Liver (tissue), 3 donors: Measurements from ENCODE around the gene ABCA1.

Experiments
- FOXA1 ChIP-seq: IDR thresholded peaks from 2 replicates; pipeline ENCODE4 v1.6.1; 2016; ENCODE audit warnings: antibody characterized with exemption
- JUND ChIP-seq, 2 donors: IDR thresholded peaks; 2 replicates each; pipeline ENCODE4 v1.6.1; 2016; ENCODE audit warnings: antibody characterized with exemption in 2 of 2
- NR2F2 ChIP-seq: IDR thresholded peaks from 2 replicates; pipeline ENCODE4 v1.6.1; 2016; ENCODE audit warnings: antibody characterized with exemption
- REST ChIP-seq: IDR thresholded peaks from 2 replicates; pipeline ENCODE4 v1.6.1; 2016; ENCODE audit warnings: antibody characterized with exemption, mild to moderate bottlenecking
- SP1 ChIP-seq: IDR thresholded peaks from 2 replicates; pipeline ENCODE4 v1.6.1; 2018; ENCODE audit warnings: antibody characterized with exemption, mild to moderate bottlenecking
- TAF1 ChIP-seq: conservative IDR thresholded peaks from 2 replicates; pipeline ENCODE4 v1.6.1; 2016; ENCODE audit warnings: antibody characterized with exemption, mild to moderate bottlenecking
- TF ChIP-seq, protein P1 (sequence below): fragments of 150-350 bp; IDR thresholded peaks from 2 replicates; pipeline ENCODE4 v1.5.1; 2017; ENCODE audit warnings: improper control_type of control experiment, low read depth, low read length; ENCODE audit not compliant: missing input control
- donor health status: healthy.
- donor health status: healthy.

DNA sequence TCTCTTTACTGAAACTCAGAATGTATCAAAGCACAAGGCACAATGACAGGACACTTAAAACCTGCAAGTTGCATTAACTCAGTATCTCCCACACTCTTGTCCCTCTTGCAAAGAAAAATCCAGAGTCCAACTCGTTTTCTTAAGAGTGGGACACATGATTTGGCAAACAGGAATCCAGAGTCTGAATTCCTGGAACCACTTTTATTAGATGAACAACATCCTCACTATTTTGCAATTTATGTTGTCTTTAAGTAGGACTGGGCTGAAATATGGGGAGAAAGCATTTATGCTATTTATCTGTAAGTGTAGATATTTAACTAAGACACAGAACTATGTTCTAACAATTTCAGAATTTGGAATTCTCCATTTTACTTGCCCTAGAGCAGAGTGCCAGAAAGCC, 69.1 kb downstream of the ABCA1 start:
- TF ChIP-seq FOXA1 (no peak), NR2F2 (no peak), TAF1 (no peak), REST (no peak), JUND (IDR thresholded peaks at IDR 0.05) (no peak), SP1 (no peak)
- TF ChIP-seq, protein P1, sequence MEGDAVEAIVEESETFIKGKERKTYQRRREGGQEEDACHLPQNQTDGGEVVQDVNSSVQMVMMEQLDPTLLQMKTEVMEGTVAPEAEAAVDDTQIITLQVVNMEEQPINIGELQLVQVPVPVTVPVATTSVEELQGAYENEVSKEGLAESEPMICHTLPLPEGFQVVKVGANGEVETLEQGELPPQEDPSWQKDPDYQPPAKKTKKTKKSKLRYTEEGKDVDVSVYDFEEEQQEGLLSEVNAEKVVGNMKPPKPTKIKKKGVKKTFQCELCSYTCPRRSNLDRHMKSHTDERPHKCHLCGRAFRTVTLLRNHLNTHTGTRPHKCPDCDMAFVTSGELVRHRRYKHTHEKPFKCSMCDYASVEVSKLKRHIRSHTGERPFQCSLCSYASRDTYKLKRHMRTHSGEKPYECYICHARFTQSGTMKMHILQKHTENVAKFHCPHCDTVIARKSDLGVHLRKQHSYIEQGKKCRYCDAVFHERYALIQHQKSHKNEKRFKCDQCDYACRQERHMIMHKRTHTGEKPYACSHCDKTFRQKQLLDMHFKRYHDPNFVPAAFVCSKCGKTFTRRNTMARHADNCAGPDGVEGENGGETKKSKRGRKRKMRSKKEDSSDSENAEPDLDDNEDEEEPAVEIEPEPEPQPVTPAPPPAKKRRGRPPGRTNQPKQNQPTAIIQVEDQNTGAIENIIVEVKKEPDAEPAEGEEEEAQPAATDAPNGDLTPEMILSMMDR = no peak
